ENCODE data around the gene OR52L1. TPM values are rescaled to one million over a fixed set of nuclear protein-coding genes. Genes with fewer than 3 reads are reported as not detected.
"Not testable (repeated sequence)": the region's sequence is repeated elsewhere in the genome, so short reads cannot be mapped to it uniquely, and the experiment has no call there.

OR52L1 gene
- total RNA-seq, 1 experiment from 2014 or later: not detected

DNA sequence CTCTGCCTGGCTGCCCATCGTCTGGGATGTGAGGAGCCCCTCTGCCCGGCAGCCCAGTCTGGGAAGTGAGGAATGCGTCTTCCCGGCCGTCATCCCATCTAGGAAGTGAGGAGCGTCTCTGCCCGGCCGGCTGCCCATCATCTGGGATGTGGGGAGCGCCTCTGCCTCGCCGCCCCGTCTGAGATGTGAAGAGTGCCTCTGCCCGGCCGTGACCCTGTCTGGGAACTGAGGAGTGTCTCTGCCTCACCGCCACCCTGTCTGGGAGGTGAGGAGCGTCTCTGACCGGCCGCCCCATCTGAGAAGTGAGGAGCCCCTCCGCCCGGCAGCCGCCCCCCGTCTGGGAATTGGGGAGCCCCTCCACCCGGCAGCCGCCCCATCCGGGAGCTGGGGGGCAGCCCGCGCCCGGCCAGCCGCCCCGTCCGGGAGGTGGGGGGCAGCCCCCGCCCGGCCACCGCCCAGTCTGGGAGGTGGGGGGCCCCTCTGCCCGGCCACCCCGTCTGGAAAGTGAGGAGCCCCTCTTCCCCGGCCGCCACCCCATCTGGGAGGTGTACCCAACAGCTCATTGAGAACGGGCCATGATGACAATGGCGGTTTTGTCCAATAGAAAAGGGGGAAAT is 26.0 kb downstream of the OR52L1 start:
- in situ Hi-C loops (cut with HindIII; ENCODE audit: low pct_unique_long_range_greater_than_20kb, low sequenced_read_pairs); DNase-seq (ENCODE audit: low read depth): not testable (repeated sequence)

DNA sequence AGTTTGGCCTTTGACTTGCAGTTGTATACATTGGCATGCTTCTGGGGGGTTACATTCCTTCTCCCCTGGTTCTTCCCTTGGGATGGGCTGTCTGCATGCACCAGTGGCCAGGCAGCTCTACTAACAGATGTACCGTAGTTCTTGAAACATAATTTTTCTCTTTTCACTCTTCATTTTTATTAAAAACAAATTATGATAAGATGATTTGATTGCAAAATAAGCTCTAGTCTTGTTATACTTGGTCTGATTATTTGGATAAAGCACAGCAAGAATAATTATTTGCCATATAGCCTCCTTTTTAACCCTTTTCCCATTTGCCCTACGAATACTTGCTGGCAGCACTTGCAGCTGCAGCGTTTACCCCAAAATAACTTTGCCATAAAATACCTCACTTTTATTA is 31.2 kb downstream of the OR52L1 start:
- in situ Hi-C loops (cut with HindIII; ENCODE audit: low pct_unique_long_range_greater_than_20kb, low sequenced_read_pairs): no loop called here
- no peak for DNase-seq (ENCODE audit: low read depth)

DNA sequence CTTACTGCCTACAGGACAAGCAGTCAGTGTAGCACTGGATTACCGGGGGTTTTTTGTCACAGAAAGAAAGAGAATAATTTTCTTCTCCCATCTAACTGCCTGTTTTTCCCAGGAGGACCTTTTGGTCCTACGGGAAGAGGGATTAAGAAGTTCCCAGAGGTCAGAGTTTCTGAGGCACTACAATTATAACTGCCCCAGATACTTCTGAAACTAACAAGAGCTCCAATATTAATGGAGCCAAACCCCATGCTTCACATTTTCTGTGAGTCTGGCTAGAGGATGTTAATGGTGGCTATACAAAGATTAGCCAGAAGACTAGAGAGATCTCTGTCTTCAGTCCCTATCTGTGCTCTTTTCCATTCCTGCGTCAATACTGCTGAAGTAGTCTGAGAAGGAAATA is 44.8 kb downstream of the OR52L1 start, which contains the start of gene OR56A3:
TSS of gene OR56A3 (plus strand) at position 301 of the 400 bp plus-strand sequence. CDS start 5,096 bp downstream, outside the sequence.
- in situ Hi-C loops (cut with HindIII; ENCODE audit: low pct_unique_long_range_greater_than_20kb, low sequenced_read_pairs): no loop called here
- DNase-seq (ENCODE audit: low read depth): no peak

GRCh38 chr11:5940748-5941147 is 46.0 kb downstream of the OR52L1 start:
- DNase-seq (ENCODE audit: low read depth): no peak
- in situ Hi-C loops (cut with HindIII; ENCODE audit: low pct_unique_long_range_greater_than_20kb, low sequenced_read_pairs): no loop called here

- in situ Hi-C loops (cut with HindIII; ENCODE audit: low pct_unique_long_range_greater_than_20kb, low sequenced_read_pairs): no loop called here
- no peak for DNase-seq (ENCODE audit: low read depth)
Measured at GRCh38 chr11:5938603-5938965, 48.2 kb downstream of the OR52L1 start.

- DNase-seq (ENCODE audit: low read depth): no peak
- in situ Hi-C loops (cut with HindIII; ENCODE audit: low pct_unique_long_range_greater_than_20kb, low sequenced_read_pairs): no loop called here
Measured at GRCh38 chr11:5937868-5938602, 48.8 kb downstream of the OR52L1 start.

Other genes starting within 250 kb of the OR52L1 start
- not detected in 2 replicates for gene OR52N4, start 232.7 kb downstream of the OR52L1 start, total RNA-seq (2014; rRNA removed; shearing (Covaris generic); ENCODE audit: low replicate concordance)
- not detected in 2 replicates for gene OR52N5, start 203.6 kb downstream of the OR52L1 start, total RNA-seq (2014; rRNA removed; shearing (Covaris generic); ENCODE audit: low replicate concordance)
- gene OR52N1, start 195.7 kb downstream of the OR52L1 start, total RNA-seq (2014; rRNA removed; shearing (Covaris generic); ENCODE audit: low replicate concordance): not detected in 2 replicates
- not detected in 2 replicates for gene OR52N2, start 178.1 kb downstream of the OR52L1 start, total RNA-seq (2014; rRNA removed; shearing (Covaris generic); ENCODE audit: low replicate concordance)
- not detected in 2 replicates for gene OR52E6, start 145.1 kb downstream of the OR52L1 start, total RNA-seq (2014; rRNA removed; shearing (Covaris generic); ENCODE audit: low replicate concordance)
- not detected in 2 replicates for gene OR52E8, start 129.3 kb downstream of the OR52L1 start, total RNA-seq (2014; rRNA removed; shearing (Covaris generic); ENCODE audit: low replicate concordance)
- gene OR52E4, start 106.4 kb downstream of the OR52L1 start, total RNA-seq (2014; rRNA removed; shearing (Covaris generic); ENCODE audit: low replicate concordance): not detected in 2 replicates
- gene OR52E5, start 93.8 kb downstream of the OR52L1 start, total RNA-seq (2014; rRNA removed; shearing (Covaris generic); ENCODE audit: low replicate concordance): not detected in 2 replicates
- gene OR56A3, start 44.7 kb downstream of the OR52L1 start, total RNA-seq (2014; rRNA removed; shearing (Covaris generic); ENCODE audit: low replicate concordance): not detected in 2 replicates
- gene OR56A5, start 18.5 kb downstream of the OR52L1 start, total RNA-seq (2014; rRNA removed; shearing (Covaris generic); ENCODE audit: low replicate concordance): not detected in 2 replicates
- not detected in 2 replicates for gene OR56A4, start 20.0 kb upstream of the OR52L1 start, total RNA-seq (2014; rRNA removed; shearing (Covaris generic); ENCODE audit: low replicate concordance)
- gene OR56A1, start 43.8 kb upstream of the OR52L1 start, total RNA-seq (2014; rRNA removed; shearing (Covaris generic); ENCODE audit: low replicate concordance): not detected in 2 replicates
- gene OR56B4, start 120.7 kb upstream of the OR52L1 start, total RNA-seq (2014; rRNA removed; shearing (Covaris generic); ENCODE audit: low replicate concordance): not detected in 2 replicates
- gene OR52B2, start 183.3 kb upstream of the OR52L1 start, total RNA-seq (2014; rRNA removed; shearing (Covaris generic); ENCODE audit: low replicate concordance): not detected in 2 replicates
- not detected in 2 replicates for gene OR52W1, start 212.2 kb upstream of the OR52L1 start, total RNA-seq (2014; rRNA removed; shearing (Covaris generic); ENCODE audit: low replicate concordance)
- not detected in 2 replicates for gene C11orf42, start 218.6 kb upstream of the OR52L1 start, total RNA-seq (2014; rRNA removed; shearing (Covaris generic); ENCODE audit: low replicate concordance)
- 10.9 and 14.0 TPM in 2 replicates for gene FHIP1B, start 247.7 kb upstream of the OR52L1 start, total RNA-seq (2014; rRNA removed; shearing (Covaris generic); ENCODE audit: low replicate concordance)